Stimulated activated CD4-positive, alpha-beta T cell treated with anti-CD3 and anti-CD28 coated beads, Interleukin-1b, Interleukin-23, amount 100 ng/mL, for 24 hours (primary cell): ENCODE data around the gene GPAM.
"Not testable (repeated sequence)": the region's sequence is repeated elsewhere in the genome, so short reads cannot be mapped to it uniquely, and the experiment has no call there.

Experiments
- DNase-seq, 4 experiments: peaks; one replicate each; pipeline ENCODE4 v3.0.0-alpha.2; 2020; ENCODE audit warnings: low read depth in 4 of 4, low spot score in 1 of 4

The GPAM gene

DNA sequence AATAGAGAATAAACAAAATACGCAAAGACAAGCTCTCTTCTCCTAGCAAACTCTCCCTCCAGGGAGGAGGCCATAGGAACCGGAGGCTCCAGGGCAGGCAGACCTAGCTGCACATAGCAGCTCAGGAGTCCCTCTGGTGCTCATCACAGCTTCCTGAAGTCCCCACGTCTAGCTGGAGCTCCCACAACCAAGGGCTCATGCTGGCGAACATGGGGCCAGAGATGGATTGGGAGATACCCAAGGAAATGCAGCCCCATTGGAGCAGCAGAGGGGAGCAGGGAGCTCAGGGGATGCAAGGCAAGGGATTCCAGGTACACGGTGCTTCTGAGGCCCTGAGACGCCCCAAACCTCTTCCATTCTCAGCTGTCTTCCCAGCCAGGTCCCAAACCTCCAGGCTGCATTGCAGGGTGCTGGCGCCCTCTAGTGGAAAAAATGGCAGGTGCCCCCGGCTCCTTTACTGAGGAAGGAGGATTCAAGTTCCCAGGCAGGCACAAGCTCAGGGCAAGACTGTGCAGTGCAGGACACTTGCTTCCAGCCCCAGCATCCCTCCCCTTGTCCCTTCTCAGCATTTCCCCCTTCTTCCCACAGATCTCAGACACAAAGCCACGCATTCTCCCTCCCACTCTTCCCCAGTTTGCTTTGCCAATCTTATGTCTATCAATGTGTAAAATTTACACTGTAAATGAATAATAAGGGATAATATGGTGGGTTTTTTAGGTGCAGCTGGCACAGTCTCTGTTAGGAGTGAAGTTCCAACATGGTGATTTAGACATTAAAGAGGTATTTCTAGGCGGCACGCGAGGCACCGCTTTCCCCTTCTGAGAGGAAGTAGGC, 46.2 kb downstream of the GPAM start:
- DNase-seq, result peak; percentile 39 to 52 (median 44)

DNA sequence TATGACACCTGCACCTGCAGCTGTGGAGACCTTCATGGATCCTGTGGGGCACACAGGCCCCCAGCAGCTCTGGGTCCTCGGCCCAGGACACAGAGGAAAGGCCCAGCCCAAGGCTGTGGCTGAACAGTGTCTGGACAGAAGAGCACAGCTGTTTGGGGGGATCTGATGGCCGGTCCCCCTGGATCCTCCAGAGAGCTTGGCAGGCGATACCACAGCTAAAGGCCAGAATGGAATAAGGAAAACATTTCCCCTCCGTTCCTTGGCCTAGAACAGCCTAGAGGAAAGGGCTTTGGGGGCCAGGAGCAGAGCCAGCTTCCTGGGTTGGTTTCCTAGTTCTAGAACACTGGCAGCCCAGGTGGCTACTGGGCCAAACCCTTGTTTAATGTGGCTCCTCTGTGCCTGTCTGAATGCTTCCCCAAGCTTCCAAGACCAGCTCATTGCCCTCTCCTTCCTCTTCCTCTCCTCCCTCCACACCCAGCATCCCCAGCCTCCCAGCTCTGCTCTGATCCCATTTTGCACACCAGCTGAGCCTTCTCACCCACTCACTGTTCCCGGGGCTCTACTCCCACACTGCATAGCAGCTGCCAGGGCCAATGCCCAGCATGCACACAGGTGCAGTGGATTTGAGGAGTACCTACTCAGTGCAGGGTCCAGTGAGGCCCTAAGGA, 46.9 kb downstream of the GPAM start:
- no peak for DNase-seq

DNA sequence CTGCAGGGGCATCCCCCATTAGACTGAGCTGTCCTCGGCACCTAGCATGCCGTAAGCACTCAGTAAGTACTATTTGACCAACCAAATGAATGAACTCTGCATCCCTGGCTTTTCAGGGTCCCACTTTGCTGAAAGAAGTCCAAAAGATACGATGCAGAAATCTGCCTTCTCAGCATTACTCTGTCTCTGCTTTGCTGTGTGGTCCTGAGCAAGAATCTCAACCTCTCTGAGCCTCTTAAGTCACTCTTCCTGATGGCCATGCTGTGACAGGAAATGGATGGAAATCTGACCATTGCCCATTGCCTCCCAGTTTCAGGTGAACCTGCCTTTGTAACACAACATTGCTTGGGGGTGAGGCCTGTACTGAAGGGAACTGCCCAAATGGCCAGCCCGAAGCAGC, 48.0 kb downstream of the GPAM start:
- DNase-seq, result no peak

DNA sequence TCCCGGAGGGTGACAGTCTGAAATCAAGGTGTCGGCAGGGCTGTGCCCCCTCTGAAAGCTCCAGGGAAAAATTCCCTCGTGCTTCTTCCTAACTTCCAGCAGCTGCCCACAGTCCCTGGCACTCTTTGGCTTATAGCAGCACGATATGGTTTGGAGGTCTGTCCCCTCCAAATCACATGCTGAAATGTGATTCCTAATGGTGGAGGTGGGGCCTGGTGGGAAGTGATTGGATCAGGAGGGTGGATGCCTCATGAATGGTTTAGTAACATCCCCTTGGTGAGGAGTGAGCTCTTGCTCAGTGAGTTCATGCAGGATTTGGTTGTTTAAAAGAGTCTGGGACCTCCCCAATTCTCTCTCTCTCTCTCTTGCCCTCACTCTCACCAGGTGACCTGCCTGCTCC, 51.1 kb downstream of the GPAM start:
- no peak for DNase-seq

DNA sequence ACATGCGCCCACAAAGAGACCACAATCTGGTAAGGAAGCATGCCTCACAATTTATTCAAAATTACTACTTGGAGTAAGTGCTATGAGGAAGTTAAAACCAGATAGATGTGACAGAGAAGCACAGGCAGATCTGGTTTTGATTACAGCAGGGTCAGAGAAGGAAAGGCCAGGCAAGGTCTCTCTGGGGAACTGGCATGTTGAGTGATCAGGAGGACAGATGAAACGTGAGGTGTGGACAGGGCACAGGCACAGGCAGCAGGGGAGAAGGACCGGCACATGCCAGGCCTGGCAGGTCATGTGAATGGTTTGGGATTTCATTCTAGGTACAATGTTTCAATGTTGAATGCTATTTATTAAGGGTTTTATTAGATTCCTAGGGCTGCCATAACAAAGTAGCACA, 51.6 kb downstream of the GPAM start:
- DNase-seq, result no peak

DNA sequence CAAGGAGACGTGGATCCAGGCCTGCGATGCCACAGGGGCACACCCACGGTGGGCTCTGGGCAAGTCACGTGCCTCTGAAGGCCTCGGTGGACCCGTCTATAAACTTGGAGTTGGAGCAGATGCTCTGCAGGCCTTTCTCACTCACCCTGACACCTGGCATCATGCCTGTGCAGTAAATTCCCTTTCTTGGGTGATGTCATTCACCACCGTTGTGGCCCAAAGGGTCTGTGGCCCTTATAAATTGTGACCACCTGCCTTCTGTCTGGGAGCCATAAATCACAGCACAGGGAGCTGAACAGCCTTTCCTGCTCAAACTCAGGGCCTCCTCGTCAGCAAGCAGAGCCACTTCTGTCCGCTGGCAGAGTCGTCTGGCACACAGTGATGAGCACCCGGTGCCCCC, 52.2 kb downstream of the GPAM start:
- DNase-seq, result no peak

DNA sequence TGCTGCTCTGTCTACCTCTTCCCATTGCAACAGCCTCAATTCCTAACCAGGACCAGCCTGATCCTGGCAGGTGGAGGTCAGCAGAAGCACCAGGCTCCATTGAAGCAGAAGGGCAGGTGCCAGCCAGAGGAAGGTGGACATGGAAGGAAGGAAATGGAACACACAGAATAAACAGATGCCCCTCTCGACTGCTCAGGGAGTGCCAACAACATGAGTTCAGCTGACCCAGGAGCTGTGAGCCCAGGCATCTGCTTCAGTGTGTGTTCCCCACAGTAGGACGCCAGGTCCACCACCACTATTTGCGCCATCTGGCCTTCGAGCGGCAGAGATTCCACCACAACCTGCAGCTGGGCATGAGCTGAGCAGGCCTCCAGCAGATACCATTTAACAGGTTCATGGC, 56.7 kb downstream of the GPAM start:
- no peak for DNase-seq

DNA sequence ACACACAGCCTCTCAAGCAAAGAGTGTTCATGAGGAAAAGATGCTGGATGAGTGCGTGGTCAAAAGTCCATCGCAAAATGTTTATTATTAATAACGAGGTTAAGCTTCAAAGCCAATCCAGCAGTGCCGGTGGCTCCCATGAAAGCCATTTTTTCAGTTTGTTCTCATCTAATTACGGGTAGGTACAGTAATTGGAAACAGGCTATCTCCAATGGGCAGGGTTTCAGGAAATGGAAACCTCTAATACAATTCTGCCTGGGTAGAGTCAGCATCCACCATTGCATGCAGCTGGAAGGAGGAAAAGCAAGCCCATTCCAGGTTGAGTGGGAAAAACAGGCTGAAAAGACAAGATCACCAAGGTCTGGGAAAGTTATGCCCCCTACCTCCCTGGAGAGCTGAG, 57.4 kb downstream of the GPAM start:
- DNase-seq, result no peak

DNA sequence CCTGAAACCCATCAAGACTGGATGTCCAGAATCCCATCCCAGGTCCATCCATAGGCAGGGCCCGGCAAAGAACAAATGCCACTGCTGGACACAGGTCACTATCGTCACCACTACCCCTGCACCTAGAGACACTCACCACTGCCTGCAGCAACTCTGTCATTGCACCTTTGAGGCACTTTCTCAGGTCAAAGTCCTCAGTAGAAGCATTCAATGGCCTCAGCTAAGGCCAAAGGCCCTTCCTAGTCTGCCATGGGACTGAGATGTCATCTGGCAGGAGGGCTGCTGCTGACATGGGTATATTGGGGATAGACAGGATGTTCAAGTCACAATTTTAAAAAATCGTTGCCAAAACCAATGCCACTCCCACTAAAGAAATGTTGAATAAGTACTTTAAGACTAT, 58.7 kb downstream of the GPAM start:
- no peak for DNase-seq

DNA sequence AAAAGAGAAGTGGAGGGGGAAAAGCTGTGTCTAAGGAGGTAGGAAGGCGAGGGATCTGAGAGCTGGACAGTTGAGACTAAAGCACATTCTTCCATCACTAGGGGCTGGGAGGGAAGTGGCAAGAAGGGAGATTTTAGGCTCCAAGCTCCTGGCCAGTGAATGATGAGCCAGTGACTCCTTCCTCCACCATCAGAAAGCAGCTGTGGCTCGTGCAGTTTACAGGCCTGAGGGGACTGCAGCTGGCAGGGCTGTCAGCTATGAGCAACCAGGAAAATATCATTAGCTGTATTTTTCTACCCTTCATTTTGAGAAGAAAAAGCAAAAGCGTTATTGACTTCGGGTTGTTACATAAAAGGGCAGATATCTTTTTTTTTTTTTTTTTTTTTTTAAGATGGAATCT, 60.7 kb downstream of the GPAM start:
- DNase-seq, result no peak

DNA sequence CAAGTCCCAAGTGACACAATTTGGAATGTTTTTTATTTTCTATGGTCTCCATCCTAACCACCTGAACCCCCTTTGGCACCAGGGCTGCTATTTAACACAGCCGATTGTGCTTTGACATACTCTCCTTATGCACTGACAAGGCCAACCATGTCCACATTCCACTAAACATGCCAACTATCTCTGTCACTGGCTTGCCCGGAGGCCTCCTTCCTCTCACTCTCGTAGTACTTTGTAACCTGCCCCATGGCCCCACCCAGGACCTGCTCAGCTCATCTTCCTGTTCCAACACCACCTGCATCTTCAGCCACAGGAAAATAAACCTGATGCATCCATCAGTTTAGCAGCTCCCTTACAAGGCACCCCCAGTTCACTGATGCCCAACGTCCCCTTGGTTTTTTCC, 63.1 kb downstream of the GPAM start:
- no peak for DNase-seq

DNA sequence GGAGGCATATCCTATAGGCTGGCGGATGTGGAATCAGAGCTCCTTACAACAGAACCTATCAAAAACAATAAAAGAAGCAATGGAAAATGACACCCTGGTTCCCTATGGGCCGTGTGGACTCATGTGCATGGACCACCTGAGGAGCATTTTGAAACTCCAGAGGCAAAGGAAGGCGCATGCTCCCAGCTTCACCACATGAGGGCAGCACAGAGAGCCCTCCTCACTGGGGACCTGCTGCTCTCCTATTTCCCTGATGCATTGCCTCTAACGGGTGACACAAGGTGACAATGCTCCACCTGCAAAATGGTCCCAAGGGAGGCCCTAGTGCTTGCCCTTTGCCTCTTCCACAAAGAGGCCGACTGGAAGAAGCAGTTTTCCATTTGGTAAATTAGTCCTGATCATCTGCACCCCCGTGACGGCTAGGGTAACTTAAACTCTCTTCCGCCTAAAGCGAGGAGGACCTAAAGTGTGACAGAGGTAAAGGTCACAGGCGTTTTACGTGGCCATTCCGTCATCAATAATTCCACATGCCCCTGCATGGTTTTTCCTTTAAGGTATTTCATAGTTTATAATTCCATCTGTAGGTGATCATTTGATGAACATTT, 67.7 kb downstream of the GPAM start:
- DNase-seq, result peak in 3 of 4 experiments; percentile 7 to 24 (median 15)

DNA sequence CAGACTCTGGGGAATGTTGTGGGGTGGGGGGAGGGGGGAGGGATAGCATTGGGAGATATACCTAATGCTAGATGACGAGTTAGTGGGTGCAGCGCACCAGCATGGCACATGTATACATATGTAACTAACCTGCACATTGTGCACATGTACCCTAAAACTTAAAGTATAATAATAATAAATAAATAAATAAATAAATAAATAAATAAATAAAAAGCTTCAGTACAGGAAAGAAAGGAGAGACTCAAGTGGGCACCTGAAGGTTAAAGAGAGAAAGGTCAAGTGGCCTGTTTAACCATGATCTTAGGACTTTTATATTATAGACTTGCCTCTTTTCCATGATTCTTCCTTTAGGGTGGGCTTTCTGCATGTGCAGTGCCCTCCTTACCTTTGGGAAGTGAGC, 73.8 kb downstream of the GPAM start:
- DNase-seq, result not testable (repeated sequence)
